Camera-type eye (tissue), 1 donor: ENCODE measurements around the gene SIM2. TPM values are rescaled to one million over a fixed set of nuclear protein-coding genes. Genes with fewer than 3 reads are reported as not detected.

Experiments
- total RNA-seq: library from RNA; depleted of rRNA; stranded (reverse); fragments of >200 nt; gene quantifications from one replicate; pipeline ENCODE4 v1.2.3, GENCODE V29; 2014

The SIM2 gene
- total RNA-seq: 0.38 TPM

GRCh38 chr21:36698981-36699545 lies at the start of gene SIM2:
Gene SIM2 (plus strand): TSS chr21:36699115. CDS start chr21:36699747, 632 bp downstream.

Other genes with a start within 250 kb of the SIM2 start
- gene CLDN14, start 219.0 kb upstream of the SIM2 start, total RNA-seq: not detected